HFF-Myc (cell line): ENCODE results near the gene ASIC5.
"Not testable (repeated sequence)": the region's sequence is repeated elsewhere in the genome, so short reads cannot be mapped to it uniquely, and the experiment has no call there.

Experiments used
- DNase-seq: peaks from one replicate; pipeline ENCODE4 v3.0.0-alpha.2; 2011; ENCODE audit warnings: low read depth; ENCODE audit errors: extremely low read depth
- H3K4me3 ChIP-seq: replicated peaks from 2 replicates; pipeline ENCODE4 v1.5.1; 2011; ENCODE audit warnings: low read depth, mild to moderate bottlenecking, control low read depth, low read length
- CTCF ChIP-seq: IDR thresholded peaks from 2 replicates; pipeline ENCODE4 v1.5.1; 2012; ENCODE audit warnings: mild to moderate bottlenecking, low read depth, low read length, control low read depth; ENCODE audit errors: missing control alignments

ASIC5 gene

GRCh38 chr4:155799794-155800123, 66.3 kb downstream of the ASIC5 start:
- TF ChIP-seq CTCF, result no peak
- no peak overlapping the region for H3K4me3 ChIP-seq
- DNase-seq, result no peak

GRCh38 chr4:155799116-155799793, 66.8 kb downstream of the ASIC5 start:
- no peak overlapping the region for H3K4me3 ChIP-seq
- DNase-seq, result no peak
- no peak for TF ChIP-seq CTCF

GRCh38 chr4:155797581-155797980, 68.5 kb downstream of the ASIC5 start:
- not testable (repeated sequence) for H3K4me3 ChIP-seq, DNase-seq

GRCh38 chr4:155795991-155796390, 70.1 kb downstream of the ASIC5 start:
- peak; percentile 47 for TF ChIP-seq CTCF
- no peak for DNase-seq
- H3K4me3 ChIP-seq, result no peak overlapping the region

GRCh38 chr4:155794589-155795236, 71.4 kb downstream of the ASIC5 start:
- H3K4me3 ChIP-seq, result no peak overlapping the region

GRCh38 chr4:155789982-155790381, 76.1 kb downstream of the ASIC5 start:
- H3K4me3 ChIP-seq, result no peak overlapping the region
- DNase-seq, result no peak
- no peak for TF ChIP-seq CTCF

More at GRCh38 chr4:155794589-155795236, 71.4 kb downstream of the ASIC5 start:
- no peak for DNase-seq
- no peak for TF ChIP-seq CTCF

GRCh38 chr4:155789391-155789790, 76.7 kb downstream of the ASIC5 start:
- H3K4me3 ChIP-seq, result no peak overlapping the region
- no peak for TF ChIP-seq CTCF
- no peak for DNase-seq
